SK-N-SH treated with all-trans-retinoic acid at 6 μM for 48 hours (cell line): Measurements from ENCODE around the gene CD22.

Experiments
- ZNF565 ChIP-seq: fragments of 450-650 bp; formaldehyde crosslinking; conservative IDR thresholded peaks from 2 replicates; pipeline ENCODE4 v1.5.0; 2020; ENCODE audit warnings: low read depth, mild to moderate bottlenecking, moderate library complexity
- ZNF70 ChIP-seq: fragments of 450-650 bp; formaldehyde crosslinking; IDR thresholded peaks from 2 replicates; pipeline ENCODE4 v1.5.0; 2020; ENCODE audit warnings: mild to moderate bottlenecking, moderate library complexity

DNA sequence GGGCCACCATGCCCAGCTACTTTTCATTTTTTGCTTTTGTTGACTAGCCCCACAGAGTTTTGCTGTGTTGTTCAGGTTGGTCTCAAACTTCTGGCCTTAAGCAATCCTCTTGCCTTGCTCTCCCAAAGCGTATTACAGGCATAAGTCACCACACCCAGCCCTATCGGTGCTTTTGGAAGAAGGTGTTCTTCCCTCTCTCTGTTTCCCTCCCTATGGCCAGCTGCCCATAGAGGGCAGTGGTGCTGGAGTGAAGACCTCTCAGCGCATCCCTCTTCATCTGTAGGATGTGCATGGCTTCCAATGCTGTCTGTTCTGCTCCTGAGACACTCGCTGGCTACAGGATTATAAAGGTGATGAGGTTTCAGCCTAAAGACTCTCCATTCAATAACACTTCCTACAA is 1.3 kb upstream of the CD22 start:
- no peak for TF ChIP-seq ZNF565 (CRISPR knock-in tag)
- no peak for TF ChIP-seq ZNF70
